ENCODE data around the gene RELN. TPM values are rescaled to one million over a fixed set of nuclear protein-coding genes. Genes with fewer than 3 reads are reported as not detected.

Gene RELN
- total RNA-seq, 1 experiment from 2014 or later = 0.02 TPM

- no peak overlapping the region for H3K23ac ChIP-seq (ENCODE audit: insufficient read length, low read depth, low read length)
- H3K79me1 ChIP-seq (ENCODE audit: insufficient read depth, low read depth, low read length, poor library complexity, severe bottlenecking) = no peaks in the 10 kb centered on the region
- H4K20me1 ChIP-seq (ENCODE audit: control insufficient read depth, insufficient read depth, insufficient read length) = no peaks in the 10 kb centered on the region
- H4K91ac ChIP-seq (ENCODE audit: insufficient read length, low read depth, low read length) = no peak overlapping the region
- H2BK20ac ChIP-seq (ENCODE audit: low read depth, low read length, poor library complexity, severe bottlenecking) = no peak overlapping the region
- WGBS (ENCODE audit: extremely low coverage, insufficient read length, low lambda C conversion rate) = no CpG with 5 or more reads among the region's 2 CpGs
- no peak overlapping the region for H3K4ac ChIP-seq (ENCODE audit: low read depth, low read length)
- no peak overlapping the region for H2BK12ac ChIP-seq (ENCODE audit: insufficient read length, low read depth, low read length)
- no peak overlapping the region for H3K14ac ChIP-seq (ENCODE audit: insufficient read depth, low read length)
- no peaks in the 10 kb centered on the region for H3K27me3 Mint-ChIP-seq (ENCODE audit: low read depth)
- no peak overlapping the region for H3K4me2 ChIP-seq (ENCODE audit: insufficient read depth, insufficient read length, low read length)
- TF ChIP-seq, protein P1, sequence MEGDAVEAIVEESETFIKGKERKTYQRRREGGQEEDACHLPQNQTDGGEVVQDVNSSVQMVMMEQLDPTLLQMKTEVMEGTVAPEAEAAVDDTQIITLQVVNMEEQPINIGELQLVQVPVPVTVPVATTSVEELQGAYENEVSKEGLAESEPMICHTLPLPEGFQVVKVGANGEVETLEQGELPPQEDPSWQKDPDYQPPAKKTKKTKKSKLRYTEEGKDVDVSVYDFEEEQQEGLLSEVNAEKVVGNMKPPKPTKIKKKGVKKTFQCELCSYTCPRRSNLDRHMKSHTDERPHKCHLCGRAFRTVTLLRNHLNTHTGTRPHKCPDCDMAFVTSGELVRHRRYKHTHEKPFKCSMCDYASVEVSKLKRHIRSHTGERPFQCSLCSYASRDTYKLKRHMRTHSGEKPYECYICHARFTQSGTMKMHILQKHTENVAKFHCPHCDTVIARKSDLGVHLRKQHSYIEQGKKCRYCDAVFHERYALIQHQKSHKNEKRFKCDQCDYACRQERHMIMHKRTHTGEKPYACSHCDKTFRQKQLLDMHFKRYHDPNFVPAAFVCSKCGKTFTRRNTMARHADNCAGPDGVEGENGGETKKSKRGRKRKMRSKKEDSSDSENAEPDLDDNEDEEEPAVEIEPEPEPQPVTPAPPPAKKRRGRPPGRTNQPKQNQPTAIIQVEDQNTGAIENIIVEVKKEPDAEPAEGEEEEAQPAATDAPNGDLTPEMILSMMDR (conservative IDR thresholded peaks at IDR 0.05) = no peak
- H3K27ac Mint-ChIP-seq = no peak overlapping the region
- H3K27ac ChIP-seq (ENCODE audit: insufficient read length, low read depth, low read length) = no peak overlapping the region
- no peak overlapping the region for H2AK5ac ChIP-seq (ENCODE audit: insufficient read length, low read length)
- H2BK120ac ChIP-seq (ENCODE audit: low read depth, low read length, poor library complexity, severe bottlenecking) = no peak overlapping the region
- no peak overlapping the region for H3K9ac ChIP-seq (ENCODE audit: extremely low read depth, insufficient read length, low read length)
- H4K8ac ChIP-seq (replicated peaks; ENCODE audit: insufficient read length, low read depth, low read length) = no peak overlapping the region
- H3K56ac ChIP-seq (ENCODE audit: insufficient read length, low read depth, low read length) = no peak overlapping the region
- no peaks in the 10 kb centered on the region for H3K9me3 Mint-ChIP-seq
- H3K23me2 ChIP-seq (ENCODE audit: insufficient read length, low read depth, low read length, poor library complexity, severe bottlenecking) = no peaks in the 10 kb centered on the region
- H2BK5ac ChIP-seq (ENCODE audit: insufficient read length, low read length) = no peak overlapping the region
- H3K18ac ChIP-seq (ENCODE audit: insufficient read length, low read depth, low read length) = no peak overlapping the region
- no peak for DNase-seq
- no peak overlapping the region for H3T11ph ChIP-seq (ENCODE audit: low read length)
- no peaks in the 10 kb centered on the region for H3K4me1 ChIP-seq (ENCODE audit: insufficient read depth, low read length)
- H4K5ac ChIP-seq (ENCODE audit: insufficient read length, low read depth, low read length) = no peak overlapping the region
- H3K27me3 ChIP-seq (ENCODE audit: insufficient read depth, low read length) = no peaks in the 10 kb centered on the region
- no peaks in the 10 kb centered on the region for H3K9me3 ChIP-seq (ENCODE audit: control insufficient read depth, low read depth, low read length)
- H2AFZ ChIP-seq (ENCODE audit: low read length) = no peak overlapping the region
- H3K4me3 Mint-ChIP-seq = no peak overlapping the region
- H3K36me3 Mint-ChIP-seq (ENCODE audit: insufficient read depth in 1 of 3, low read depth in 3 of 3) = no peaks in the 10 kb centered on the region
- H2BK15ac ChIP-seq (ENCODE audit: low read depth, low read length) = no peak overlapping the region
- no peaks in the 10 kb centered on the region for H3K4me1 Mint-ChIP-seq
- no peaks in the 10 kb centered on the region for H3K79me2 ChIP-seq (ENCODE audit: insufficient read depth, low read length)
Measured at GRCh38 chr7:103630318-103630717, 359.1 kb downstream of the RELN start.

Data from H9 (cell line).